Measurements from ENCODE around the gene PLEKHA6. TPM values are rescaled to one million over a fixed set of nuclear protein-coding genes. Genes with fewer than 3 reads are reported as not detected.

The PLEKHA6 gene
- total and polyA plus RNA-seq, 2 of the 8 experiments (the other 6 are each of a cell fraction or from before 2014, with no cell fraction given) = 4.8 to 20.2 TPM

GRCh38 chr1:204327359-204327758 is 32.4 kb downstream of the PLEKHA6 start (continued):
- TF ChIP-seq KDM4A (IDR thresholded peaks at IDR 0.05; ENCODE audit: low read depth, low read length, severe bottlenecking) (no peak), FOSL1 (IDR thresholded peaks at IDR 0.05; ENCODE audit: insufficient read depth, low read depth, low read length) (no peak), TAF1 (IDR thresholded peaks at IDR 0.05; ENCODE audit: low read depth, low read length) (no peak), RNF2 (IDR thresholded peaks at IDR 0.05; ENCODE audit: borderline replicate concordance, low read depth, low read length, missing control alignments, poor library complexity, severe bottlenecking) (no peak)
